HCT116 (cell line): ENCODE measurements around the gene KCNK1. TPM values are rescaled to one million over a fixed set of nuclear protein-coding genes. Genes with fewer than 3 reads are reported as not detected.

Source experiments
- ATAC-seq: fragments of 200-7000 bp; cut with Tn5 transposase; 2 replicates; pipeline ENCODE4 v1.9.1; 2020; ENCODE audit warnings: mild to moderate bottlenecking, moderate library complexity
- BruUV-seq: library from RNA; stranded (reverse); fragments of 400-500 nt; replicated peaks from 2 replicates; lab custom pipeline; 2021; lab: Mats Ljungman, UMichigan
- CTCF ChIA-PET: fragments of 300-600 bp; sonication (Branson Sonifier 250); formaldehyde crosslinking; loops from one replicate; lab custom pipeline; 2021; ENCODE audit warnings: antibody characterized with exemption; lab: Charles Lee
- POLR2A ChIA-PET: fragments of 300-600, 350-600 bp; sonication (Branson Sonifier 250); formaldehyde crosslinking; loops from one replicate; lab custom pipeline; 2021; ENCODE audit warnings: antibody characterized with exemption; lab: Charles Lee
- RAD21 ChIA-PET, 2 experiments: fragments of 300-600 bp; sonication (Branson Sonifier 250); formaldehyde crosslinking; loops; one replicate each; lab custom pipeline; 2023; ENCODE audit warnings: low total read pairs in 2 of 2; ENCODE audit not compliant: uncharacterized antibody in 2 of 2, unreplicated experiment in 2 of 2, low non-redundant PET in 1 of 2; lab: Charles Lee
- DNase-seq: peaks from one replicate; pipeline ENCODE4 v3.0.0-alpha.2; 2010; ENCODE audit warnings: low read depth, low spot score
- H2AFZ ChIP-seq: fragments of 200-600 bp; shearing (Covaris generic), sonication (generic); 2 replicates; pipeline ENCODE4 v1.6.1; 2017; ENCODE audit warnings: low read depth, mixed run types, mixed read lengths, antibody characterized with exemption, low read length; ENCODE audit not compliant: poor library complexity, severe bottlenecking
- H3K27ac ChIP-seq: 2 replicates; pipeline ENCODE4 v1.5.1; 2012; ENCODE audit warnings: low read depth, low read length
- H3K27me3 ChIP-seq: fragments of 200-600 bp; sonication (generic); 2 replicates; pipeline ENCODE4 v1.6.1; 2016; ENCODE audit warnings: mixed run types, low read length, mixed read lengths; ENCODE audit not compliant: insufficient read depth
- H3K36me3 ChIP-seq, 2 experiments: fragments of 200-500 bp in 1 of 2; fragments of 200-600 bp in 1 of 2; sonication (Bioruptor generic) in 1 of 2; sonication (generic) in 1 of 2; 2 replicates each; pipeline versions ENCODE4 v1.5.1 to v1.6.1; 2014 to 2016; ENCODE audit warnings: low read length in 2 of 2, inconsistent platforms in 1 of 2, mixed read lengths in 1 of 2, mixed run types in 1 of 2; ENCODE audit not compliant: insufficient read depth in 2 of 2, control insufficient read depth in 1 of 2
- H3K4me1 ChIP-seq, 2 experiments: fragments of 200-600 bp in 1 of 2; sonication (generic) in 1 of 2; 2 replicates each; pipeline versions ENCODE4 v1.5.1 to v1.6.1; 2012 to 2017; ENCODE audit warnings: low read length in 2 of 2, inconsistent platforms in 1 of 2, mild to moderate bottlenecking in 1 of 2, mixed read lengths in 1 of 2, mixed run types in 1 of 2, moderate library complexity in 1 of 2; ENCODE audit not compliant: insufficient read depth in 2 of 2, control insufficient read depth in 1 of 2
- H3K4me2 ChIP-seq: fragments of 200-600 bp; sonication (generic); 2 replicates; pipeline ENCODE4 v1.6.1; 2017; ENCODE audit warnings: mixed run types, low read length, mixed read lengths
- H3K4me3 ChIP-seq, 2 experiments: fragments of 200-600 bp in 1 of 2; sonication (generic) in 1 of 2; replicated peaks in 1 of 2; 2 replicates each; pipeline ENCODE4 v1.5.1; 2011 to 2016; ENCODE audit warnings: low read length in 2 of 2, control low read depth in 1 of 2, low read depth in 1 of 2, mild to moderate bottlenecking in 1 of 2, mixed read lengths in 1 of 2, mixed run types in 1 of 2
- H3K79me2 ChIP-seq: fragments of 200-600 bp; sonication (generic); 2 replicates; pipeline ENCODE4 v1.6.1; 2017; ENCODE audit warnings: mild to moderate bottlenecking, mixed run types, low read length, moderate library complexity, mixed read lengths; ENCODE audit not compliant: insufficient read depth
- H3K9ac ChIP-seq: fragments of 200-600 bp; sonication (generic); 2 replicates; pipeline ENCODE4 v1.6.1; 2016; ENCODE audit warnings: low read length, mixed read lengths
- H3K9me2 ChIP-seq: fragments of 200-600 bp; sonication (generic), shearing (Covaris generic); 2 replicates; pipeline ENCODE4 v1.6.1; 2017; ENCODE audit warnings: mixed run types, mild to moderate bottlenecking, moderate library complexity; ENCODE audit not compliant: insufficient read depth
- H3K9me3 ChIP-seq, 2 experiments: fragments of 200-500 bp in 1 of 2; fragments of 200-600 bp in 1 of 2; sonication (Bioruptor generic) in 1 of 2; sonication (generic) in 1 of 2; 2 replicates each; pipeline ENCODE4 v1.6.1; 2014 to 2017; ENCODE audit warnings: low read length in 2 of 2, mixed read lengths in 2 of 2, inconsistent platforms in 1 of 2, low read depth in 1 of 2, mild to moderate bottlenecking in 1 of 2, mixed run types in 1 of 2, moderate library complexity in 1 of 2; ENCODE audit not compliant: control insufficient read depth in 1 of 2, insufficient read depth in 1 of 2
- H4K20me1 ChIP-seq: fragments of 200-600 bp; sonication (generic), shearing (Covaris generic); 2 replicates; pipeline ENCODE4 v1.6.1; 2017; ENCODE audit warnings: mixed run types, mild to moderate bottlenecking, moderate library complexity; ENCODE audit not compliant: insufficient read depth
- CBX3 ChIP-seq: IDR thresholded peaks from 2 replicates; pipeline ENCODE4 v1.6.1; 2012; ENCODE audit warnings: low read depth
- CEBPB ChIP-seq: IDR thresholded peaks from 2 replicates; pipeline ENCODE4 v1.6.1; 2012; ENCODE audit warnings: low read depth
- EGR1 ChIP-seq: IDR thresholded peaks from 2 replicates; pipeline ENCODE4 v1.6.1; 2012; ENCODE audit warnings: low read depth
- ELF1 ChIP-seq: IDR thresholded peaks from 2 replicates; pipeline ENCODE4 v1.6.1; 2012; ENCODE audit warnings: low read depth, borderline replicate concordance
- EZH2 ChIP-seq: fragments of 200-600 bp; sonication (generic); IDR thresholded peaks from 2 replicates; pipeline ENCODE4 v1.6.1; 2017; ENCODE audit warnings: antibody characterized with exemption, mixed run types
- EZH2phosphoT487 ChIP-seq: fragments of 200-600 bp; IDR thresholded peaks from 2 replicates; pipeline ENCODE4 v1.6.1; 2018; ENCODE audit warnings: antibody characterized with exemption, borderline replicate concordance
- FOSL1 ChIP-seq: IDR thresholded peaks from 2 replicates; pipeline ENCODE4 v1.6.1; 2012; ENCODE audit warnings: low read depth
- JUND ChIP-seq: IDR thresholded peaks from 2 replicates; pipeline ENCODE4 v1.6.1; 2012
- POLR2A ChIP-seq: IDR thresholded peaks from 2 replicates; pipeline ENCODE4 v1.7.0; 2011; ENCODE audit warnings: borderline replicate concordance; ENCODE audit not compliant: insufficient read depth, insufficient read length; ENCODE audit errors: extremely low read depth
- POLR2AphosphoS5 ChIP-seq: IDR thresholded peaks from 2 replicates; pipeline ENCODE4 v1.6.1; 2011; ENCODE audit warnings: mild to moderate bottlenecking, low read depth, low read length, moderate library complexity
- RAD21 ChIP-seq: IDR thresholded peaks from 2 replicates; pipeline ENCODE4 v1.6.1; 2012; ENCODE audit warnings: low read depth, mild to moderate bottlenecking
- SRF ChIP-seq: IDR thresholded peaks from 2 replicates; pipeline ENCODE4 v1.6.1; 2012; ENCODE audit warnings: low read depth
- TCF7L2 ChIP-seq: IDR thresholded peaks from 2 replicates; pipeline ENCODE4 v1.7.0; 2011; ENCODE audit warnings: borderline replicate concordance, inconsistent platforms; ENCODE audit not compliant: insufficient read depth, insufficient read length; ENCODE audit errors: extremely low read depth
- YY1 ChIP-seq: IDR thresholded peaks from 2 replicates; pipeline ENCODE4 v1.6.1; 2011; ENCODE audit warnings: low read length, low read depth, moderate library complexity, mild to moderate bottlenecking; ENCODE audit not compliant: insufficient replicate concordance; ENCODE audit errors: extremely low read depth
- ZFX ChIP-seq: fragments of 450-650 bp; IDR thresholded peaks from 2 replicates; pipeline ENCODE4 v1.6.1; 2017
- ZNF274 ChIP-seq: fragments of 200-500 bp; sonication (Bioruptor generic); IDR thresholded peaks from 2 replicates; pipeline ENCODE4 v1.6.1; 2014; ENCODE audit warnings: mild to moderate bottlenecking, low read depth, low read length, inconsistent platforms
- intact Hi-C: fragments of 100-400 bp; cut with micrococcal nuclease; formaldehyde crosslinking; loops from 2 replicates; pipeline ENCODE4 v1.10.0; 2022
- total RNA-seq: library from RNA; stranded (reverse); gene quantifications from one replicate; pipeline ENCODE4 v1.2.1, GENCODE V29; 2021; ENCODE audit not compliant: unreplicated experiment
- TF ChIP-seq, protein P1 (sequence below): IDR thresholded peaks from 2 replicates; pipeline ENCODE4 v1.6.1; 2011; ENCODE audit warnings: mild to moderate bottlenecking, low read length, moderate library complexity; ENCODE audit not compliant: insufficient replicate concordance; ENCODE audit errors: extremely low read depth
- TF ChIP-seq, protein P2 (sequence below), 3 experiments: fragments of 200-600 bp in 1 of 3; sonication (generic) in 1 of 3; IDR thresholded peaks in 2 of 3; conservative IDR thresholded peaks in 1 of 3; 2 replicates each; pipeline ENCODE4 v1.5.1; 2012 to 2017; ENCODE audit warnings: low read depth in 2 of 3, low read length in 2 of 3, antibody characterized with exemption in 1 of 3, borderline replicate concordance in 1 of 3, control low read depth in 1 of 3, mild to moderate bottlenecking in 1 of 3, mixed read lengths in 1 of 3, mixed run types in 1 of 3, moderate library complexity in 1 of 3; ENCODE audit not compliant: insufficient read depth in 1 of 3
- TF ChIP-seq, protein P3 (sequence below): IDR thresholded peaks from 2 replicates; pipeline ENCODE4 v1.6.1; 2012

Gene KCNK1
- total RNA-seq, 1 experiment from 2014 or later: 28.4 TPM

DNA sequence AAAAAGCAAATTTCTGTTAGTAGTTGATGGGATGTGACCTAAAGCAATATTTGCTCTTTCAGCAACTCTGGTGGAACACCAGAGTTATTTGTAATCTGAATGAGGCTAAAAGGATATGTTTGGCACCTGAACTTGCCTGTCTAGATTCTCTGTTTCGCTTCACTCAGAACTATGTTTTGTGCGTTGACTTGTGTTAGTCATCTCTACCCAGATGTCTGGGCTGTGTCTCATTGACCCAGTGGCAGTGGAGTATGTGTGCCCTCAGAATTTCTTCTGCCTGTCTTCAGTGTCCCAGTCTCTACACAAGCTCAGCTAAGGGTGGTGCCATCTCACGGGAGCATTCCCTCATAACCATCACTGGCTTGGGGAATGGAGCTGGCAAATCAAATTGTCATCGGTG, 13.9 kb downstream of the KCNK1 start (continued):
- TF ChIP-seq, protein P1, sequence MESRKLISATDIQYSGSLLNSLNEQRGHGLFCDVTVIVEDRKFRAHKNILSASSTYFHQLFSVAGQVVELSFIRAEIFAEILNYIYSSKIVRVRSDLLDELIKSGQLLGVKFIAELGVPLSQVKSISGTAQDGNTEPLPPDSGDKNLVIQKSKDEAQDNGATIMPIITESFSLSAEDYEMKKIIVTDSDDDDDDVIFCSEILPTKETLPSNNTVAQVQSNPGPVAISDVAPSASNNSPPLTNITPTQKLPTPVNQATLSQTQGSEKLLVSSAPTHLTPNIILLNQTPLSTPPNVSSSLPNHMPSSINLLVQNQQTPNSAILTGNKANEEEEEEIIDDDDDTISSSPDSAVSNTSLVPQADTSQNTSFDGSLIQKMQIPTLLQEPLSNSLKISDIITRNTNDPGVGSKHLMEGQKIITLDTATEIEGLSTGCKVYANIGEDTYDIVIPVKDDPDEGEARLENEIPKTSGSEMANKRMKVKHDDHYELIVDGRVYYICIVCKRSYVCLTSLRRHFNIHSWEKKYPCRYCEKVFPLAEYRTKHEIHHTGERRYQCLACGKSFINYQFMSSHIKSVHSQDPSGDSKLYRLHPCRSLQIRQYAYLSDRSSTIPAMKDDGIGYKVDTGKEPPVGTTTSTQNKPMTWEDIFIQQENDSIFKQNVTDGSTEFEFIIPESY: no peak
- no peak for TF ChIP-seq CBX3
- TF ChIP-seq, protein P2, sequence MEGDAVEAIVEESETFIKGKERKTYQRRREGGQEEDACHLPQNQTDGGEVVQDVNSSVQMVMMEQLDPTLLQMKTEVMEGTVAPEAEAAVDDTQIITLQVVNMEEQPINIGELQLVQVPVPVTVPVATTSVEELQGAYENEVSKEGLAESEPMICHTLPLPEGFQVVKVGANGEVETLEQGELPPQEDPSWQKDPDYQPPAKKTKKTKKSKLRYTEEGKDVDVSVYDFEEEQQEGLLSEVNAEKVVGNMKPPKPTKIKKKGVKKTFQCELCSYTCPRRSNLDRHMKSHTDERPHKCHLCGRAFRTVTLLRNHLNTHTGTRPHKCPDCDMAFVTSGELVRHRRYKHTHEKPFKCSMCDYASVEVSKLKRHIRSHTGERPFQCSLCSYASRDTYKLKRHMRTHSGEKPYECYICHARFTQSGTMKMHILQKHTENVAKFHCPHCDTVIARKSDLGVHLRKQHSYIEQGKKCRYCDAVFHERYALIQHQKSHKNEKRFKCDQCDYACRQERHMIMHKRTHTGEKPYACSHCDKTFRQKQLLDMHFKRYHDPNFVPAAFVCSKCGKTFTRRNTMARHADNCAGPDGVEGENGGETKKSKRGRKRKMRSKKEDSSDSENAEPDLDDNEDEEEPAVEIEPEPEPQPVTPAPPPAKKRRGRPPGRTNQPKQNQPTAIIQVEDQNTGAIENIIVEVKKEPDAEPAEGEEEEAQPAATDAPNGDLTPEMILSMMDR (IDR thresholded peaks at IDR 0.05 in 2 of 3, conservative IDR thresholded peaks at IDR 0.05 in 1 of 3; ENCODE audit: borderline replicate concordance in 1 of 3, insufficient read depth in 1 of 3, low read depth in 2 of 3, low read length in 2 of 3): no peak
- no peak for TF ChIP-seq FOSL1
- TF ChIP-seq ZNF274: no peak
- no peak for TF ChIP-seq TCF7L2
- no peak for TF ChIP-seq ZFX
- TF ChIP-seq, protein P3, sequence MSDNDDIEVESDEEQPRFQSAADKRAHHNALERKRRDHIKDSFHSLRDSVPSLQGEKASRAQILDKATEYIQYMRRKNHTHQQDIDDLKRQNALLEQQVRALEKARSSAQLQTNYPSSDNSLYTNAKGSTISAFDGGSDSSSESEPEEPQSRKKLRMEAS: no peak

DNA sequence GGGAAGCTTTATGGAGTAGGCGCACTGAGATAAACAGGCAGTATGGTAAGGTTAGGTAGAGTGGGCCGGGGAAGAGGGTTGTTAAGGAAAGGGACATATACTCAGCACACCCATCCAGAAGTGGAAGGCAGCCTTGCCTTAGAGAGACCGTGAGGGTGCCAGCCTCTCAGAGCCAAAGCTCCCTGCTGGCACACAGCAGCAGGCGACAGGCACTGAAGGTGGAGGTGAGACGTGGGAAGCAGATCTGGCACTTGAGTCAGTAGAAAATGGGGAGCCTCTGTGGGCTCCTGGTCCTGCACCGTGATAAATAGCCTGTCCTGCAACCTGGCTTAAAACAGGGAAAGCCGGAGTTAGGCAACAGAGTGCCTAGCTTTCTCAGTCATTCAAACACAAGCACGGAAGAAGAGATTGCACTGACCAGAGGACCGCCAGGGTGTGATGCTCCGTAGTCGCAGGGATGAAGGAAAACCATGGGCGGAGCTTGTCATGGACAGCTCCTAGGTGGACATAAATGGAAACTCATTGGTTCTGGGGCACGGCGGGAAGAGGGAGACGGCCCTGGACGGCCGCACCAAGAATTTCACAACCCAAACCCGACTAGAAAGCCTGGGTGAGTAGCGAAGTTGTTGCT, 15.5 kb downstream of the KCNK1 start:
- CTCF ChIA-PET: no interaction called here
- no peak overlapping the region for H2AFZ ChIP-seq
- RAD21 ChIA-PET: no interaction called here
- intact Hi-C loops: no loop called here
- no peak overlapping the region for H3K4me2 ChIP-seq
- no peaks in the 10 kb centered on the region for H4K20me1 ChIP-seq
- H3K9me2 ChIP-seq: no peaks in the 10 kb centered on the region
- peaks cover 53% of the 10 kb centered on the region for H3K79me2 ChIP-seq
- no peaks in the 10 kb centered on the region for H3K9me3 ChIP-seq
- no peaks in the 10 kb centered on the region for H3K27me3 ChIP-seq
- no peaks in the 10 kb centered on the region; a peak in 1 of 4 replicates for H3K4me1 ChIP-seq
- DNase-seq (no peak), ATAC-seq (no peak)
- H3K9ac ChIP-seq: no peak overlapping the region
- H3K27ac ChIP-seq: no peak overlapping the region
- POLR2A ChIA-PET: no interaction called here
- peaks cover 0 to 3% of the 10 kb centered on the region in 2 experiments; a peak in 2 of 4 replicates for H3K36me3 ChIP-seq
- H3K4me3 ChIP-seq: no peak overlapping the region
- BruUV-seq: no TSS peak
- no peak for TF ChIP-seq JUND
- no peak for TF ChIP-seq SRF
- TF ChIP-seq RAD21: no peak
- no peak for TF ChIP-seq YY1
- TF ChIP-seq EGR1: no peak
- no peak for TF ChIP-seq EZH2
- TF ChIP-seq CEBPB: no peak
- no peak for TF ChIP-seq TCF7L2
- TF ChIP-seq FOSL1: no peak
- TF ChIP-seq ZNF274: no peak
- TF ChIP-seq, protein P1: no peak
- no peak for TF ChIP-seq POLR2AphosphoS5
- no peak for TF ChIP-seq POLR2A
- no peak for TF ChIP-seq EZH2phosphoT487
- no peak for TF ChIP-seq ELF1
